ENCODE data around the gene CST2.

DNA sequence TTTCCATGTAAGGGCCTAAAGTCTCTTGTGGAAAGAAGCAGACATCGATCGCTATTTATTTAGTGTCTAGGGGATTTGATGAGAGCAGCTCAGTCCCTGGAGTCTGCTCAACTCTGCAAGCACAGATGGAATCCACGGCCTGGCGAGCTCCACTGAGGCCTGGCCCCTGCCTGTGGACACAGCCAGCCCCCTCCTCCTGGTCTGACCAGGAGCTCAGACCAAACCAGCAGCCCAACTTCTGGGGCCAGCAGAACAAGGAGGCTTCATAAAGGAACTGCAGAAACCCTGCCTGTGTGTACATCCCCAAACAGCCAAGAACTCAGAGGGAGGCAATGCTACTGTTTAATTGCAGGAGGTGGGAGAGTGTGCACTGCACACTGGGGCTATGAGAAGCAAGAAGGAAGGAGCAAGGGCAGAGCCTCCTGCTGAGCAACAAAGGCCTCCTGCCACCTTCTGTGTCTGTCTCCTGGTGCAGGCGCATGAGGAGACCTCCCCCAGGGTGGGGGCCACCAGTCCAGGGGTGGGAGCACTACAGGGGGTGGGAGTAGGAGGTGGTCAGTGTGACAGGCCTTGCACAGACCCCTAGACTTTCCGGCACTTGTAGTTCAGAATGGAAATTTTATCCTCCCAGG, 49.2 kb upstream of the CST2 start:
- TF ChIP-seq, protein P1, sequence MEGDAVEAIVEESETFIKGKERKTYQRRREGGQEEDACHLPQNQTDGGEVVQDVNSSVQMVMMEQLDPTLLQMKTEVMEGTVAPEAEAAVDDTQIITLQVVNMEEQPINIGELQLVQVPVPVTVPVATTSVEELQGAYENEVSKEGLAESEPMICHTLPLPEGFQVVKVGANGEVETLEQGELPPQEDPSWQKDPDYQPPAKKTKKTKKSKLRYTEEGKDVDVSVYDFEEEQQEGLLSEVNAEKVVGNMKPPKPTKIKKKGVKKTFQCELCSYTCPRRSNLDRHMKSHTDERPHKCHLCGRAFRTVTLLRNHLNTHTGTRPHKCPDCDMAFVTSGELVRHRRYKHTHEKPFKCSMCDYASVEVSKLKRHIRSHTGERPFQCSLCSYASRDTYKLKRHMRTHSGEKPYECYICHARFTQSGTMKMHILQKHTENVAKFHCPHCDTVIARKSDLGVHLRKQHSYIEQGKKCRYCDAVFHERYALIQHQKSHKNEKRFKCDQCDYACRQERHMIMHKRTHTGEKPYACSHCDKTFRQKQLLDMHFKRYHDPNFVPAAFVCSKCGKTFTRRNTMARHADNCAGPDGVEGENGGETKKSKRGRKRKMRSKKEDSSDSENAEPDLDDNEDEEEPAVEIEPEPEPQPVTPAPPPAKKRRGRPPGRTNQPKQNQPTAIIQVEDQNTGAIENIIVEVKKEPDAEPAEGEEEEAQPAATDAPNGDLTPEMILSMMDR (conservative IDR thresholded peaks at IDR 0.05; ENCODE audit: low read depth in 2 of 2): no peak
- TF ChIP-seq POLR2AphosphoS5 (IDR thresholded peaks at IDR 0.05; ENCODE audit: low read depth) (no peak), EZH2 (IDR thresholded peaks at IDR 0.05; ENCODE audit: low read depth, unreplicated experiment) (no peak), EZH2phosphoT487 (IDR thresholded peaks at IDR 0.05; ENCODE audit: unreplicated experiment) (no peak), CREB1 (CRISPR knock-in tag; IDR thresholded peaks at IDR 0.05; ENCODE audit: low read depth) (no peak), ZNF114 (CRISPR knock-in tag; IDR thresholded peaks at IDR 0.05) (no peak)
- TF ChIP-seq, protein P2, sequence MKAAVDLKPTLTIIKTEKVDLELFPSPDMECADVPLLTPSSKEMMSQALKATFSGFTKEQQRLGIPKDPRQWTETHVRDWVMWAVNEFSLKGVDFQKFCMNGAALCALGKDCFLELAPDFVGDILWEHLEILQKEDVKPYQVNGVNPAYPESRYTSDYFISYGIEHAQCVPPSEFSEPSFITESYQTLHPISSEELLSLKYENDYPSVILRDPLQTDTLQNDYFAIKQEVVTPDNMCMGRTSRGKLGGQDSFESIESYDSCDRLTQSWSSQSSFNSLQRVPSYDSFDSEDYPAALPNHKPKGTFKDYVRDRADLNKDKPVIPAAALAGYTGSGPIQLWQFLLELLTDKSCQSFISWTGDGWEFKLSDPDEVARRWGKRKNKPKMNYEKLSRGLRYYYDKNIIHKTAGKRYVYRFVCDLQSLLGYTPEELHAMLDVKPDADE (IDR thresholded peaks at IDR 0.05): no peak
- TF ChIP-seq, protein P3, sequence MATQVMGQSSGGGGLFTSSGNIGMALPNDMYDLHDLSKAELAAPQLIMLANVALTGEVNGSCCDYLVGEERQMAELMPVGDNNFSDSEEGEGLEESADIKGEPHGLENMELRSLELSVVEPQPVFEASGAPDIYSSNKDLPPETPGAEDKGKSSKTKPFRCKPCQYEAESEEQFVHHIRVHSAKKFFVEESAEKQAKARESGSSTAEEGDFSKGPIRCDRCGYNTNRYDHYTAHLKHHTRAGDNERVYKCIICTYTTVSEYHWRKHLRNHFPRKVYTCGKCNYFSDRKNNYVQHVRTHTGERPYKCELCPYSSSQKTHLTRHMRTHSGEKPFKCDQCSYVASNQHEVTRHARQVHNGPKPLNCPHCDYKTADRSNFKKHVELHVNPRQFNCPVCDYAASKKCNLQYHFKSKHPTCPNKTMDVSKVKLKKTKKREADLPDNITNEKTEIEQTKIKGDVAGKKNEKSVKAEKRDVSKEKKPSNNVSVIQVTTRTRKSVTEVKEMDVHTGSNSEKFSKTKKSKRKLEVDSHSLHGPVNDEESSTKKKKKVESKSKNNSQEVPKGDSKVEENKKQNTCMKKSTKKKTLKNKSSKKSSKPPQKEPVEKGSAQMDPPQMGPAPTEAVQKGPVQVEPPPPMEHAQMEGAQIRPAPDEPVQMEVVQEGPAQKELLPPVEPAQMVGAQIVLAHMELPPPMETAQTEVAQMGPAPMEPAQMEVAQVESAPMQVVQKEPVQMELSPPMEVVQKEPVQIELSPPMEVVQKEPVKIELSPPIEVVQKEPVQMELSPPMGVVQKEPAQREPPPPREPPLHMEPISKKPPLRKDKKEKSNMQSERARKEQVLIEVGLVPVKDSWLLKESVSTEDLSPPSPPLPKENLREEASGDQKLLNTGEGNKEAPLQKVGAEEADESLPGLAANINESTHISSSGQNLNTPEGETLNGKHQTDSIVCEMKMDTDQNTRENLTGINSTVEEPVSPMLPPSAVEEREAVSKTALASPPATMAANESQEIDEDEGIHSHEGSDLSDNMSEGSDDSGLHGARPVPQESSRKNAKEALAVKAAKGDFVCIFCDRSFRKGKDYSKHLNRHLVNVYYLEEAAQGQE (IDR thresholded peaks at IDR 0.05; ENCODE audit: unreplicated experiment): no peak
- TF ChIP-seq, protein P4, sequence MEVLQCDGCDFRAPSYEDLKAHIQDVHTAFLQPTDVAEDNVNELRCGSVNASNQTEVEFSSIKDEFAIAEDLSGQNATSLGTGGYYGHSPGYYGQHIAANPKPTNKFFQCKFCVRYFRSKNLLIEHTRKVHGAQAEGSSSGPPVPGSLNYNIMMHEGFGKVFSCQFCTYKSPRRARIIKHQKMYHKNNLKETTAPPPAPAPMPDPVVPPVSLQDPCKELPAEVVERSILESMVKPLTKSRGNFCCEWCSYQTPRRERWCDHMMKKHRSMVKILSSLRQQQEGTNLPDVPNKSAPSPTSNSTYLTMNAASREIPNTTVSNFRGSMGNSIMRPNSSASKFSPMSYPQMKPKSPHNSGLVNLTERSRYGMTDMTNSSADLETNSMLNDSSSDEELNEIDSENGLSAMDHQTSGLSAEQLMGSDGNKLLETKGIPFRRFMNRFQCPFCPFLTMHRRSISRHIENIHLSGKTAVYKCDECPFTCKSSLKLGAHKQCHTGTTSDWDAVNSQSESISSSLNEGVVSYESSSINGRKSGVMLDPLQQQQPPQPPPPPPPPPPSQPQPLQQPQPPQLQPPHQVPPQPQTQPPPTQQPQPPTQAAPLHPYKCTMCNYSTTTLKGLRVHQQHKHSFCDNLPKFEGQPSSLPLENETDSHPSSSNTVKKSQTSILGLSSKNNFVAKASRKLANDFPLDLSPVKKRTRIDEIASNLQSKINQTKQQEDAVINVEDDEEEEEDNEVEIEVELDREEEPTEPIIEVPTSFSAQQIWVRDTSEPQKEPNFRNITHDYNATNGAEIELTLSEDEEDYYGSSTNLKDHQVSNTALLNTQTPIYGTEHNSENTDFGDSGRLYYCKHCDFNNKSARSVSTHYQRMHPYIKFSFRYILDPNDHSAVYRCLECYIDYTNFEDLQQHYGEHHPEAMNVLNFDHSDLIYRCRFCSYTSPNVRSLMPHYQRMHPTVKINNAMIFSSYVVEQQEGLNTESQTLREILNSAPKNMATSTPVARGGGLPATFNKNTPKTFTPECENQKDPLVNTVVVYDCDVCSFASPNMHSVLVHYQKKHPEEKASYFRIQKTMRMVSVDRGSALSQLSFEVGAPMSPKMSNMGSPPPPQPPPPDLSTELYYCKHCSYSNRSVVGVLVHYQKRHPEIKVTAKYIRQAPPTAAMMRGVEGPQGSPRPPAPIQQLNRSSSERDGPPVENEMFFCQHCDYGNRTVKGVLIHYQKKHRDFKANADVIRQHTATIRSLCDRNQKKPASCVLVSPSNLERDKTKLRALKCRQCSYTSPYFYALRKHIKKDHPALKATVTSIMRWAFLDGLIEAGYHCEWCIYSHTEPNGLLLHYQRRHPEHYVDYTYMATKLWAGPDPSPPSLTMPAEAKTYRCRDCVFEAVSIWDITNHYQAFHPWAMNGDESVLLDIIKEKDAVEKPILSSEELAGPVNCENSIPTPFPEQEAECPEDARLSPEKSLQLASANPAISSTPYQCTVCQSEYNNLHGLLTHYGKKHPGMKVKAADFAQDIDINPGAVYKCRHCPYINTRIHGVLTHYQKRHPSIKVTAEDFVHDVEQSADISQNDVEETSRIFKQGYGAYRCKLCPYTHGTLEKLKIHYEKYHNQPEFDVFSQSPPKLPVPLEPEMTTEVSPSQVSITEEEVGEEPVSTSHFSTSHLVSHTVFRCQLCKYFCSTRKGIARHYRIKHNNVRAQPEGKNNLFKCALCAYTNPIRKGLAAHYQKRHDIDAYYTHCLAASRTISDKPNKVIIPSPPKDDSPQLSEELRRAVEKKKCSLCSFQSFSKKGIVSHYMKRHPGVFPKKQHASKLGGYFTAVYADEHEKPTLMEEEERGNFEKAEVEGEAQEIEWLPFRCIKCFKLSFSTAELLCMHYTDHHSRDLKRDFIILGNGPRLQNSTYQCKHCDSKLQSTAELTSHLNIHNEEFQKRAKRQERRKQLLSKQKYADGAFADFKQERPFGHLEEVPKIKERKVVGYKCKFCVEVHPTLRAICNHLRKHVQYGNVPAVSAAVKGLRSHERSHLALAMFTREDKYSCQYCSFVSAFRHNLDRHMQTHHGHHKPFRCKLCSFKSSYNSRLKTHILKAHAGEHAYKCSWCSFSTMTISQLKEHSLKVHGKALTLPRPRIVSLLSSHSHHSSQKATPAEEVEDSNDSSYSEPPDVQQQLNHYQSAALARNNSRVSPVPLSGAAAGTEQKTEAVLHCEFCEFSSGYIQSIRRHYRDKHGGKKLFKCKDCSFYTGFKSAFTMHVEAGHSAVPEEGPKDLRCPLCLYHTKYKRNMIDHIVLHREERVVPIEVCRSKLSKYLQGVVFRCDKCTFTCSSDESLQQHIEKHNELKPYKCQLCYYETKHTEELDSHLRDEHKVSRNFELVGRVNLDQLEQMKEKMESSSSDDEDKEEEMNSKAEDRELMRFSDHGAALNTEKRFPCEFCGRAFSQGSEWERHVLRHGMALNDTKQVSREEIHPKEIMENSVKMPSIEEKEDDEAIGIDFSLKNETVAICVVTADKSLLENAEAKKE (CRISPR knock-in tag; IDR thresholded peaks at IDR 0.05): no peak
